Mesenchymal stem cell (in vitro differentiated cells and primary cell): Measurements from ENCODE around the gene ELOVL6.

ENCODE experiments used
- DNase-seq: peaks from one replicate; pipeline ENCODE4 v3.0.0-alpha.2; 2013
- H2AFZ ChIP-seq: one replicate; pipeline ENCODE4 v1.6.1; 2013; ENCODE audit warnings: low read depth, mild to moderate bottlenecking, control low read depth, inconsistent platforms, low read length, moderate library complexity
- H2AK5ac ChIP-seq: 2 replicates; pipeline ENCODE4 v1.6.1; 2013; ENCODE audit warnings: low read length, moderate library complexity, mild to moderate bottlenecking, inconsistent platforms; ENCODE audit not compliant: severe bottlenecking
- H2BK120ac ChIP-seq: one replicate; pipeline ENCODE4 v1.6.1; 2013; ENCODE audit warnings: low read depth, mild to moderate bottlenecking, inconsistent platforms, low read length, moderate library complexity
- H2BK12ac ChIP-seq, 2 experiments: one replicate each; pipeline ENCODE4 v1.6.1; 2013; ENCODE audit warnings: inconsistent platforms in 2 of 2, low read length in 2 of 2, mild to moderate bottlenecking in 2 of 2, moderate library complexity in 2 of 2, control low read depth in 1 of 2
- H2BK15ac ChIP-seq: one replicate; pipeline ENCODE4 v1.6.1; 2013; ENCODE audit warnings: mild to moderate bottlenecking, low read depth, inconsistent platforms; ENCODE audit not compliant: poor library complexity, severe bottlenecking
- H2BK5ac ChIP-seq: 2 replicates; pipeline ENCODE4 v1.6.1; 2013; ENCODE audit warnings: low read depth, mild to moderate bottlenecking, low read length, control low read depth, inconsistent platforms; ENCODE audit not compliant: poor library complexity, severe bottlenecking
- H3K14ac ChIP-seq, 2 experiments: one replicate each; pipeline ENCODE4 v1.6.1; 2013; ENCODE audit warnings: inconsistent platforms in 2 of 2, low read length in 2 of 2, control low read depth in 1 of 2, mild to moderate bottlenecking in 1 of 2, moderate library complexity in 1 of 2
- H3K18ac ChIP-seq, 2 experiments: one replicate each; pipeline ENCODE4 v1.6.1; 2013; ENCODE audit warnings: inconsistent platforms in 2 of 2, low read length in 2 of 2, control low read depth in 1 of 2, low read depth in 1 of 2, mild to moderate bottlenecking in 1 of 2
- H3K23ac ChIP-seq, 2 experiments: one replicate each; pipeline ENCODE4 v1.6.1; 2013; ENCODE audit warnings: inconsistent platforms in 2 of 2, low read length in 2 of 2, mild to moderate bottlenecking in 2 of 2, moderate library complexity in 2 of 2, control low read depth in 1 of 2
- H3K27ac ChIP-seq: 2 replicates; pipeline ENCODE4 v1.5.1; 2013; ENCODE audit warnings: mild to moderate bottlenecking, moderate library complexity, low read length, control low read depth, inconsistent platforms; ENCODE audit not compliant: poor library complexity, severe bottlenecking
- H3K27me3 ChIP-seq, 2 experiments: 2 replicates each; pipeline versions ENCODE4 v1.6.1 to v1.7.0; 2013; ENCODE audit warnings: low read length in 2 of 2, mild to moderate bottlenecking in 2 of 2, moderate library complexity in 2 of 2, control low read depth in 1 of 2, inconsistent platforms in 1 of 2; ENCODE audit not compliant: control insufficient read depth in 1 of 2, insufficient read depth in 1 of 2
- H3K36me3 ChIP-seq, 2 experiments: 2 replicates each; pipeline versions ENCODE4 v1.6.1 to v1.7.0; 2013; ENCODE audit warnings: low read length in 2 of 2, control low read depth in 1 of 2, inconsistent platforms in 1 of 2, low read depth in 1 of 2, mild to moderate bottlenecking in 1 of 2; ENCODE audit not compliant: insufficient read depth in 2 of 2, control insufficient read depth in 1 of 2
- H3K4ac ChIP-seq, 2 experiments: one replicate each; pipeline ENCODE4 v1.6.1; 2013; ENCODE audit warnings: inconsistent platforms in 2 of 2, low read length in 2 of 2, mild to moderate bottlenecking in 2 of 2, moderate library complexity in 2 of 2, control low read depth in 1 of 2, low read depth in 1 of 2
- H3K4me1 ChIP-seq: 2 replicates; pipeline ENCODE4 v1.6.1; 2013; ENCODE audit warnings: low read depth, low read length, control low read depth; ENCODE audit not compliant: control insufficient read depth, insufficient read depth
- H3K4me2 ChIP-seq: 2 replicates; pipeline ENCODE4 v1.6.1; 2013; ENCODE audit warnings: low read length, mild to moderate bottlenecking, inconsistent platforms; ENCODE audit not compliant: poor library complexity, severe bottlenecking
- H3K4me3 ChIP-seq, 2 experiments: 2 replicates each; pipeline versions ENCODE4 v1.5.1 to v1.7.0; 2013; ENCODE audit warnings: low read length in 2 of 2, mild to moderate bottlenecking in 2 of 2, control low read depth in 1 of 2, low read depth in 1 of 2; ENCODE audit not compliant: insufficient read depth in 1 of 2
- H3K79me1 ChIP-seq: replicated peaks from 2 replicates; pipeline ENCODE4 v1.6.1; 2013; ENCODE audit warnings: mild to moderate bottlenecking, control low read depth, low read length, inconsistent platforms; ENCODE audit not compliant: poor library complexity, severe bottlenecking
- H3K9ac ChIP-seq: 2 replicates; pipeline ENCODE4 v1.7.0; 2013; ENCODE audit warnings: mild to moderate bottlenecking, low read length, moderate library complexity
- H3K9me3 ChIP-seq: 2 replicates; pipeline ENCODE4 v1.7.0; 2013; ENCODE audit warnings: mild to moderate bottlenecking, low read length; ENCODE audit not compliant: control insufficient read depth
- H4K8ac ChIP-seq: one replicate; pipeline ENCODE4 v1.6.1; 2013; ENCODE audit warnings: inconsistent platforms, mild to moderate bottlenecking, low read length, moderate library complexity
- H4K91ac ChIP-seq: one replicate; pipeline ENCODE4 v1.6.1; 2013; ENCODE audit warnings: mild to moderate bottlenecking, low read length, inconsistent platforms
- WGBS: methylation state at CpG from one replicate; pipeline ENCODE4 v1.1.7; 2013; ENCODE audit warnings: mixed read lengths; 5-methylcytosine and 5-hydroxymethylcytosine counted together

ELOVL6 gene

GRCh38 chr4:110128029-110128428, 70.4 kb downstream of the ELOVL6 start:
- Histone ChIP-seq H3K36me3 (no peaks in the 10 kb centered on the region), H4K8ac (no peak overlapping the region), H2BK5ac (no peak overlapping the region), H3K27ac (no peak overlapping the region), H3K4me3 (no peak overlapping the region), H2AFZ (no peak overlapping the region), H3K9me3 (no peaks in the 10 kb centered on the region), H3K14ac (no peak overlapping the region), H2BK120ac (no peak overlapping the region), H2AK5ac (no peak overlapping the region), H2BK15ac (no peak overlapping the region), H3K18ac (no peak overlapping the region), H3K23ac (no peak overlapping the region), H2BK12ac (no peak overlapping the region), H3K27me3 (no peaks in the 10 kb centered on the region), H3K4me2 (no peak overlapping the region), H3K9ac (no peak overlapping the region), H4K91ac (no peak overlapping the region), H3K4ac (no peak overlapping the region), H3K79me1 (peaks cover 24% of the 10 kb centered on the region), H3K4me1 (no peaks in the 10 kb centered on the region)
- 90% methylated on average over 4 of the region's 4 CpGs for WGBS
- no peak for DNase-seq

GRCh38 chr4:110124711-110125110, 73.7 kb downstream of the ELOVL6 start:
- H3K27me3 ChIP-seq, result no peaks in the 10 kb centered on the region
- H2BK5ac ChIP-seq, result no peak overlapping the region
- no peak overlapping the region for H2BK120ac ChIP-seq
- no peaks in the 10 kb centered on the region for H3K9me3 ChIP-seq
- DNase-seq, result no peak
- no peak overlapping the region for H3K9ac ChIP-seq
- no peak overlapping the region for H2AFZ ChIP-seq
- no peak overlapping the region for H2BK12ac ChIP-seq
- H3K23ac ChIP-seq, result no peak overlapping the region
- H2AK5ac ChIP-seq, result no peak overlapping the region
- no peak overlapping the region for H4K91ac ChIP-seq
- H2BK15ac ChIP-seq, result no peak overlapping the region
- no peak overlapping the region for H4K8ac ChIP-seq
- no peak overlapping the region for H3K14ac ChIP-seq
- H3K4me2 ChIP-seq, result no peak overlapping the region
- no peak overlapping the region for H3K4me3 ChIP-seq
- no peak overlapping the region for H3K27ac ChIP-seq
- H3K4ac ChIP-seq, result no peak overlapping the region
- peaks cover 21% of the 10 kb centered on the region for H3K79me1 ChIP-seq
- no peaks in the 10 kb centered on the region for H3K4me1 ChIP-seq
- no peak overlapping the region for H3K18ac ChIP-seq
- H3K36me3 ChIP-seq, result no peaks in the 10 kb centered on the region

- Histone ChIP-seq H4K91ac (no peak overlapping the region), H2BK12ac (no peak overlapping the region), H3K4me3 (no peak overlapping the region), H2BK5ac (no peak overlapping the region), H3K27me3 (no peaks in the 10 kb centered on the region), H3K79me1 (peaks cover 11% of the 10 kb centered on the region), H3K23ac (no peak overlapping the region), H3K14ac (no peak overlapping the region), H2BK120ac (no peak overlapping the region), H3K18ac (no peak overlapping the region), H4K8ac (no peak overlapping the region), H3K4ac (no peak overlapping the region), H2AK5ac (no peak overlapping the region), H2AFZ (no peak overlapping the region), H3K36me3 (no peaks in the 10 kb centered on the region), H3K4me2 (no peak overlapping the region), H2BK15ac (no peak overlapping the region), H3K9me3 (no peaks in the 10 kb centered on the region), H3K27ac (no peak overlapping the region), H3K4me1 (no peaks in the 10 kb centered on the region), H3K9ac (no peak overlapping the region)
- DNase-seq, result no peak
These were observed 76.2 kb downstream of the ELOVL6 start for GRCh38 chr4:110122201-110122600.

- Histone ChIP-seq H3K4me3 (no peak overlapping the region), H3K79me1 (peaks cover 9% of the 10 kb centered on the region), H3K27me3 (no peaks in the 10 kb centered on the region), H3K4me2 (no peak overlapping the region), H3K4ac (no peak overlapping the region), H3K9ac (no peak overlapping the region), H3K4me1 (no peaks in the 10 kb centered on the region), H2BK120ac (no peak overlapping the region), H2BK5ac (no peak overlapping the region), H4K91ac (no peak overlapping the region), H3K23ac (no peak overlapping the region), H4K8ac (no peak overlapping the region), H2AFZ (no peak overlapping the region), H2BK12ac (no peak overlapping the region), H3K14ac (no peak overlapping the region), H2BK15ac (no peak overlapping the region), H3K9me3 (no peaks in the 10 kb centered on the region), H3K18ac (no peak overlapping the region), H3K27ac (no peak overlapping the region), H3K36me3 (no peaks in the 10 kb centered on the region), H2AK5ac (no peak overlapping the region)
- WGBS, result over 99% methylated on average over 5 of the region's 6 CpGs
- DNase-seq, result no peak
These were observed 77.9 kb downstream of the ELOVL6 start for GRCh38 chr4:110120506-110120905.
